Measurements from ENCODE around the gene CFAP100.

- TF ChIP-seq CTCF (IDR thresholded peaks at IDR 0.05) = no peak
- TF ChIP-seq POLR2A (IDR thresholded peaks at IDR 0.05; ENCODE audit: low read depth) = no peak
- TF ChIP-seq POLR2AphosphoS5 (IDR thresholded peaks at IDR 0.05) = no peak
Observed at GRCh38 chr3:126484662-126485061, 90.0 kb downstream of the CFAP100 start.
